IMR-90 (cell line): Measurements from ENCODE around the gene SUN1. TPM values are rescaled to one million over a fixed set of nuclear protein-coding genes. Genes with fewer than 3 reads are reported as not detected.
"Not testable (repeated sequence)": the region's sequence is repeated elsewhere in the genome, so short reads cannot be mapped to it uniquely, and the experiment has no call there.

ENCODE experiments used
- ATAC-seq: fragments of 200-7000 bp; cut with Tn5 transposase; 2 replicates; pipeline ENCODE4 v1.9.1; 2020; ENCODE audit warnings: low read depth, mild to moderate bottlenecking, moderate library complexity
- BruUV-seq: library from RNA; stranded (reverse); fragments of 400-500 nt; replicated peaks from 2 replicates; lab custom pipeline; 2021; lab: Mats Ljungman, UMichigan
- CTCF ChIA-PET: fragments of 300-600 bp; formaldehyde crosslinking; extraction: SDS; loops from one replicate; lab custom pipeline; 2021; ENCODE audit warnings: antibody characterized with exemption; lab: Yijun Ruan, JAX
- POLR2A ChIA-PET: fragments of 300-600 bp; sonication (Branson Sonifier 250); formaldehyde crosslinking; loops from one replicate; lab custom pipeline; 2022; ENCODE audit warnings: antibody characterized with exemption; ENCODE audit not compliant: unreplicated experiment; lab: Charles Lee
- DNase-seq: peaks from one replicate; pipeline ENCODE4 v3.0.0; 2013
- H2AFZ ChIP-seq: replicated peaks from 2 replicates; pipeline ENCODE3; 2013; ENCODE audit warnings: low read length, mild to moderate bottlenecking; ENCODE audit not compliant: poor library complexity
- H2AK5ac ChIP-seq: 2 replicates; pipeline ENCODE4 v1.6.1; 2013; ENCODE audit warnings: low read depth, low read length, inconsistent platforms
- H2AK9ac ChIP-seq: replicated peaks from 2 replicates; pipeline ENCODE3; 2013; ENCODE audit warnings: mild to moderate bottlenecking, low read depth, low read length, moderate library complexity; ENCODE audit not compliant: poor library complexity
- H2BK120ac ChIP-seq: 2 replicates; pipeline ENCODE4 v1.6.1; 2013; ENCODE audit warnings: low read depth, low read length, inconsistent platforms
- H2BK15ac ChIP-seq: 3 replicates; pipeline ENCODE4 v1.6.1; 2013; ENCODE audit warnings: low read depth, low read length, inconsistent platforms
- H2BK20ac ChIP-seq: 2 replicates; pipeline ENCODE4 v1.6.1; 2013; ENCODE audit warnings: low read depth, mild to moderate bottlenecking, inconsistent platforms, low read length, moderate library complexity
- H2BK5ac ChIP-seq: 2 replicates; pipeline ENCODE4 v1.6.1; 2013; ENCODE audit warnings: mild to moderate bottlenecking, low read depth, low read length, inconsistent platforms; ENCODE audit not compliant: poor library complexity, severe bottlenecking
- H3K14ac ChIP-seq: replicated peaks from 2 replicates; pipeline ENCODE4 v1.6.1; 2013; ENCODE audit warnings: low read depth, low read length, inconsistent platforms
- H3K18ac ChIP-seq: 2 replicates; pipeline ENCODE4 v1.6.1; 2013; ENCODE audit warnings: low read depth, low read length, control low read depth
- H3K23ac ChIP-seq: 2 replicates; pipeline ENCODE4 v1.6.1; 2013; ENCODE audit warnings: low read depth, low read length, inconsistent platforms
- H3K27ac ChIP-seq: 2 replicates; pipeline ENCODE4 v1.5.1; 2013; ENCODE audit warnings: mild to moderate bottlenecking, control low read depth, low read length; ENCODE audit not compliant: insufficient read depth
- H3K27me3 ChIP-seq: 2 replicates; pipeline ENCODE4 v1.6.1; 2013; ENCODE audit warnings: low read length; ENCODE audit not compliant: control insufficient read depth, insufficient read depth
- H3K36me3 ChIP-seq: 2 replicates; pipeline ENCODE4 v1.6.1; 2013; ENCODE audit warnings: low read length, mixed read lengths; ENCODE audit not compliant: control insufficient read depth, insufficient read depth
- H3K4ac ChIP-seq: 2 replicates; pipeline ENCODE4 v1.6.1; 2013; ENCODE audit warnings: low read depth, low read length, inconsistent platforms
- H3K4me1 ChIP-seq: 2 replicates; pipeline ENCODE4 v1.6.1; 2013; ENCODE audit warnings: low read length, mixed read lengths; ENCODE audit not compliant: control insufficient read depth, insufficient read depth
- H3K4me2 ChIP-seq: 2 replicates; pipeline ENCODE4 v1.6.1; 2013; ENCODE audit warnings: low read depth, mild to moderate bottlenecking, control low read depth, low read length, moderate library complexity
- H3K4me3 ChIP-seq: 2 replicates; pipeline ENCODE4 v1.5.1; 2013; ENCODE audit warnings: low read depth, mild to moderate bottlenecking, control low read depth, low read length, moderate library complexity; ENCODE audit not compliant: insufficient read depth
- H3K56ac ChIP-seq: 2 replicates; pipeline ENCODE4 v1.6.1; 2013; ENCODE audit warnings: low read length, inconsistent platforms; ENCODE audit not compliant: insufficient read depth; ENCODE audit errors: extremely low read depth
- H3K79me1 ChIP-seq, 2 experiments: 2 replicates each; pipeline ENCODE4 v1.6.1; 2013; ENCODE audit warnings: low read length in 2 of 2, inconsistent platforms in 1 of 2, low read depth in 1 of 2
- H3K9ac ChIP-seq: 2 replicates; pipeline ENCODE4 v1.6.1; 2013; ENCODE audit warnings: low read depth, low read length, control low read depth
- H3K9me1 ChIP-seq: 2 replicates; pipeline ENCODE4 v1.6.1; 2013; ENCODE audit warnings: low read length, inconsistent platforms; ENCODE audit not compliant: insufficient read depth
- H3K9me3 ChIP-seq: 2 replicates; pipeline ENCODE4 v1.6.1; 2013; ENCODE audit warnings: low read length; ENCODE audit not compliant: control insufficient read depth, insufficient read depth
- H4K20me1 ChIP-seq: 2 replicates; pipeline ENCODE4 v1.6.1; 2013; ENCODE audit warnings: low read length, inconsistent platforms; ENCODE audit not compliant: insufficient read depth
- H4K5ac ChIP-seq: 2 replicates; pipeline ENCODE4 v1.6.1; 2013; ENCODE audit warnings: mild to moderate bottlenecking, low read depth, low read length, control low read depth
- H4K8ac ChIP-seq, 2 experiments: 2 replicates each; pipeline ENCODE4 v1.6.1; 2013; ENCODE audit warnings: low read depth in 2 of 2, low read length in 2 of 2, control low read depth in 1 of 2, inconsistent platforms in 1 of 2
- H4K91ac ChIP-seq: 2 replicates; pipeline ENCODE4 v1.6.1; 2013; ENCODE audit warnings: low read depth, low read length, inconsistent platforms; ENCODE audit not compliant: insufficient read depth
- BHLHE40 ChIP-seq: fragments of 150-350 bp; IDR thresholded peaks from 2 replicates; pipeline ENCODE4 v1.6.1; 2016; ENCODE audit warnings: mild to moderate bottlenecking, low read depth, low read length
- CTCF ChIP-seq: conservative IDR thresholded peaks from 2 replicates; pipeline ENCODE4 v1.5.1; 2012; ENCODE audit warnings: mild to moderate bottlenecking, low read depth, low read length, improper control_type of control experiment
- MAZ ChIP-seq: IDR thresholded peaks from 2 replicates; pipeline ENCODE4 v1.6.1; 2012; ENCODE audit warnings: low read depth, mild to moderate bottlenecking, low read length, improper control_type of control experiment, moderate library complexity, borderline replicate concordance
- RAD21 ChIP-seq: IDR thresholded peaks from 2 replicates; pipeline ENCODE4 v1.6.1; 2012; ENCODE audit warnings: low read length, improper control_type of control experiment
- SMC3 ChIP-seq: fragments of 150-350 bp; IDR thresholded peaks from 2 replicates; pipeline ENCODE4 v1.6.1; 2016; ENCODE audit warnings: low read depth, mild to moderate bottlenecking, antibody characterized with exemption, low read length, moderate library complexity
- WGBS, 2 experiments: methylation state at CpG; one replicate each; pipeline versions ENCODE4 v1.1.5 to v1.1.7; 2013; ENCODE audit warnings: missing lambda C conversion rate in 2 of 2; ENCODE audit not compliant: insufficient read length in 1 of 2; ENCODE audit errors: extremely low coverage in 2 of 2; 5-methylcytosine and 5-hydroxymethylcytosine counted together
- dilution Hi-C: fragments of 300-500 bp; cut with HindIII; formaldehyde crosslinking; loops from one replicate; pipeline ENCODE4 v1.14.3; 2018; ENCODE audit warnings: low sequenced_read_pairs; ENCODE audit not compliant: unreplicated experiment
- in situ Hi-C: fragments of 300-500 bp; cut with MboI; formaldehyde crosslinking; loops from 3 replicates; pipeline ENCODE4 v1.14.3; 2019; ENCODE audit warnings: low sequenced_read_pairs, inconsistent platforms, mixed read lengths
- intact Hi-C: fragments of 100-400 bp; cut with micrococcal nuclease; formaldehyde crosslinking; loops from 2 replicates; pipeline ENCODE4 v1.10.0; 2022
- polyA plus RNA-seq, 3 experiments: library from polyadenylated mRNA; depleted of rRNA; stranded (reverse); fragments of >200 nt; gene quantifications; 2 replicates each; pipeline ENCODE4 v1.2.3, GENCODE V29; 2012; ENCODE audit warnings: low replicate concordance in 1 of 3
- total RNA-seq: library from RNA; depleted of rRNA; stranded (reverse); fragments of >200 nt; gene quantifications from 2 replicates; pipeline ENCODE4 v1.2.3, GENCODE V29; 2012

SUN1 gene
- total and polyA plus RNA-seq, 2 of the 4 experiments (the other 2 are of a cell fraction), result 113 to 239 TPM

- Histone ChIP-seq H2AFZ (peak overlapping the region; percentile 61), H2BK120ac (peak overlapping the region; percentile 40; the same call in 1 of the 2 replicates), H3K4me3 (peak overlapping the region; percentile 27; the same call in 1 of the 2 replicates), H2AK9ac (peak overlapping the region; percentile 91)
- DNase-seq (peak; percentile 21), ATAC-seq (peak; percentile 94)
- WGBS, 2 experiments, result 26% methylated on average over 24 of the region's 73 CpGs; no CpG with 5 or more reads in 1 of the 2 experiments
- dilution Hi-C loops, H2BK5ac ChIP-seq, H3K9me1 ChIP-seq, H3K4ac ChIP-seq, H3K56ac ChIP-seq, H3K14ac ChIP-seq, BruUV-seq, H4K20me1 ChIP-seq, H2BK15ac ChIP-seq, POLR2A ChIA-PET, H4K5ac ChIP-seq, H3K9me3 ChIP-seq, H3K27me3 ChIP-seq, H3K9ac ChIP-seq, H2BK20ac ChIP-seq, in situ Hi-C loops, H3K23ac ChIP-seq, H3K79me1 ChIP-seq, H2AK5ac ChIP-seq, H3K27ac ChIP-seq, H4K8ac ChIP-seq, H3K4me2 ChIP-seq, H4K91ac ChIP-seq, H3K36me3 ChIP-seq, H3K18ac ChIP-seq, CTCF ChIA-PET, H3K4me1 ChIP-seq: not testable (repeated sequence)
- intact Hi-C loops, result loop anchor here (1.0 to 10.0 kb wide), 3 partner anchors 46 to 156 kb away; partner anchors contain the start of genes ADAP1 and GPR146
- TF ChIP-seq CTCF (peak; percentile 77), SMC3 (peak; percentile 73), BHLHE40 (peak; percentile 22; the same call in 1 of the 2 replicates), RAD21 (peak; percentile 83), MAZ (peak; percentile 40; the same call in 1 of the 2 replicates)
Measured at GRCh38 chr7:908591-909357, 76.5 kb downstream of the SUN1 start.
